HEK293 (cell line): Measurements from ENCODE around the gene KRTAP10-4.

ENCODE experiments used
- CTCF ChIP-seq: fragments of 450-650 bp; formaldehyde crosslinking; IDR thresholded peaks from 2 replicates; pipeline ENCODE4 v1.5.1; 2016; ENCODE audit warnings: missing biosample characterization, missing genetic modification characterization
- INSM2 ChIP-seq: fragments of 450-650 bp; formaldehyde crosslinking; IDR thresholded peaks from 2 replicates; pipeline ENCODE4 v1.5.1; 2016; ENCODE audit warnings: missing biosample characterization, missing genetic modification characterization
- PBX3 ChIP-seq: sonication (generic); formaldehyde crosslinking; IDR thresholded peaks from 2 replicates; pipeline ENCODE4 v1.8.1; 2022; ENCODE audit warnings: mild to moderate bottlenecking, moderate library complexity, missing genetic modification reagents
- RBAK ChIP-seq: fragments of 450-650 bp; formaldehyde crosslinking; IDR thresholded peaks from 2 replicates; pipeline ENCODE4 v1.5.1; 2016; ENCODE audit warnings: missing biosample characterization, missing genetic modification characterization
- REST ChIP-seq: fragments of 450-650 bp; formaldehyde crosslinking; IDR thresholded peaks from 2 replicates; pipeline ENCODE4 v1.5.1; 2016; ENCODE audit warnings: missing biosample characterization, missing genetic modification characterization
- ZBTB1 ChIP-seq: fragments of 450-650 bp; formaldehyde crosslinking; IDR thresholded peaks from 2 replicates; pipeline ENCODE4 v1.5.1; 2016; ENCODE audit warnings: missing biosample characterization, missing genetic modification characterization
- ZNF274 ChIP-seq, 2 experiments: fragments of 200-500 bp in 1 of 2; fragments of 450-650 bp in 1 of 2; sonication (Bioruptor generic) in 1 of 2; formaldehyde crosslinking in 1 of 2; IDR thresholded peaks; 2 replicates each; pipeline versions ENCODE4 v1.5.1 to v1.6.1; 2014 to 2016; ENCODE audit warnings: borderline replicate concordance in 1 of 2, inconsistent platforms in 1 of 2, low read length in 1 of 2, missing biosample characterization in 1 of 2, missing genetic modification characterization in 1 of 2
- ZNF549 ChIP-seq: fragments of 450-650 bp; IDR thresholded peaks from 2 replicates; pipeline ENCODE4 v1.5.1; 2018; ENCODE audit warnings: missing biosample characterization, missing genetic modification characterization, mild to moderate bottlenecking, inconsistent platforms, moderate library complexity
- ZNF560 ChIP-seq: fragments of 450-650 bp; formaldehyde crosslinking; IDR thresholded peaks from 2 replicates; pipeline ENCODE4 v1.5.1; 2017; ENCODE audit warnings: missing biosample characterization, missing genetic modification characterization, borderline replicate concordance

- no peak for TF ChIP-seq ZNF549 (tag by site-specific recombination)
- no peak for TF ChIP-seq INSM2
- no peak for TF ChIP-seq ZNF274 (IDR thresholded peaks at IDR 0.05; ENCODE audit: low read length)
- no peak for TF ChIP-seq ZNF274 (tag by site-specific recombination; IDR thresholded peaks at IDR 0.05; ENCODE audit: borderline replicate concordance)
- TF ChIP-seq CTCF: no peak
- TF ChIP-seq PBX3: no peak
- no peak for TF ChIP-seq ZBTB1 (tag by site-specific recombination)
- no peak for TF ChIP-seq RBAK (tag by site-specific recombination)
- no peak for TF ChIP-seq REST (tag by site-specific recombination)
- TF ChIP-seq ZNF560 (tag by site-specific recombination): no peak
Observed at GRCh38 chr21:44583089-44583799, 9.7 kb downstream of the KRTAP10-4 start.
